Neural crest cell (in vitro differentiated cells): Measurements from ENCODE around the gene SLC33A1. TPM values are rescaled to one million over a fixed set of nuclear protein-coding genes. Genes with fewer than 3 reads are reported as not detected.
"Not testable (repeated sequence)": the region's sequence is repeated elsewhere in the genome, so short reads cannot be mapped to it uniquely, and the experiment has no call there.

Experiments
- DNase-seq: peaks from one replicate; pipeline ENCODE4 v3.0.0; 2021; ENCODE audit warnings: low read depth, mixed read lengths, low spot score
- H3K27ac Mint-ChIP-seq: one replicate; pipeline ENCODE4 v1.8.0; 2021; ENCODE audit warnings: mild to moderate bottlenecking, mixed read lengths; ENCODE audit not compliant: unreplicated experiment
- H3K27me3 Mint-ChIP-seq: 2 replicates; pipeline ENCODE4 v1.8.0; 2021; ENCODE audit warnings: low read depth, mild to moderate bottlenecking, mixed read lengths
- H3K36me3 Mint-ChIP-seq: 2 replicates; pipeline ENCODE4 v1.8.0; 2021; ENCODE audit warnings: low read depth, mild to moderate bottlenecking, mixed read lengths
- H3K4me1 Mint-ChIP-seq: 2 replicates; pipeline ENCODE4 v1.8.0; 2021; ENCODE audit warnings: mixed read lengths
- H3K4me3 Mint-ChIP-seq: one replicate; pipeline ENCODE4 v1.8.0; 2021; ENCODE audit warnings: mild to moderate bottlenecking, mixed read lengths
- H3K9me3 Mint-ChIP-seq: 2 replicates; pipeline ENCODE4 v1.8.0; 2021; ENCODE audit warnings: mixed read lengths
- CTCF ChIP-seq: fragments of 200-600 bp; sonication (generic); conservative IDR thresholded peaks from 2 replicates; pipeline ENCODE4 v1.5.0; 2021; ENCODE audit warnings: antibody characterized with exemption, mild to moderate bottlenecking
- total RNA-seq: library from RNA; stranded (reverse); gene quantifications from 2 replicates; pipeline ENCODE4 v1.2.1, GENCODE V29; 2021

SLC33A1 gene
- total RNA-seq, 1 donor from 2014 or later = 18.8 TPM

- H3K4me3 Mint-ChIP-seq = no peak overlapping the region
- no peaks in the 10 kb centered on the region for H3K9me3 Mint-ChIP-seq
- DNase-seq = no peak
- no peaks in the 10 kb centered on the region for H3K27me3 Mint-ChIP-seq
- H3K4me1 Mint-ChIP-seq = peaks cover 27% of the 10 kb centered on the region
- TF ChIP-seq CTCF = no peak
- no peaks in the 10 kb centered on the region for H3K36me3 Mint-ChIP-seq
- no peak overlapping the region for H3K27ac Mint-ChIP-seq
Measured at GRCh38 chr3:155889212-155889611, 35.0 kb upstream of the SLC33A1 start.

GRCh38 chr3:155886915-155887314 lies 32.7 kb upstream of the SLC33A1 start:
- peaks cover 27% of the 10 kb centered on the region for H3K4me1 Mint-ChIP-seq
- H3K36me3 Mint-ChIP-seq = no peaks in the 10 kb centered on the region
- no peak overlapping the region for H3K4me3 Mint-ChIP-seq
- DNase-seq = no peak
- H3K27ac Mint-ChIP-seq = no peak overlapping the region
- H3K9me3 Mint-ChIP-seq = no peaks in the 10 kb centered on the region
- TF ChIP-seq CTCF = no peak
- no peaks in the 10 kb centered on the region for H3K27me3 Mint-ChIP-seq

- not testable (repeated sequence) for H3K36me3 Mint-ChIP-seq, H3K4me3 Mint-ChIP-seq, DNase-seq, H3K27me3 Mint-ChIP-seq, H3K27ac Mint-ChIP-seq, H3K9me3 Mint-ChIP-seq
- H3K4me1 Mint-ChIP-seq = peaks cover 27% of the 10 kb centered on the region
Measured at GRCh38 chr3:155886348-155886747, 32.1 kb upstream of the SLC33A1 start.

GRCh38 chr3:155885292-155885691 lies 31.1 kb upstream of the SLC33A1 start:
- Mint-ChIP-seq H3K27ac (no peak overlapping the region), H3K4me3 (no peak overlapping the region), H3K36me3 (no peaks in the 10 kb centered on the region), H3K27me3 (no peaks in the 10 kb centered on the region), H3K4me1 (peaks cover 28% of the 10 kb centered on the region), H3K9me3 (no peaks in the 10 kb centered on the region)
- no peak for TF ChIP-seq CTCF
- no peak for DNase-seq

GRCh38 chr3:155884292-155884691 lies 30.1 kb upstream of the SLC33A1 start:
- Mint-ChIP-seq H3K27ac (no peak overlapping the region), H3K9me3 (no peaks in the 10 kb centered on the region), H3K4me3 (no peak overlapping the region), H3K27me3 (no peaks in the 10 kb centered on the region), H3K4me1 (peaks cover 26% of the 10 kb centered on the region), H3K36me3 (no peaks in the 10 kb centered on the region)
- DNase-seq = no peak
- TF ChIP-seq CTCF = no peak

GRCh38 chr3:155880286-155880685 lies 26.1 kb upstream of the SLC33A1 start:
- Mint-ChIP-seq H3K36me3 (peaks cover 3% of the 10 kb centered on the region), H3K27me3 (no peaks in the 10 kb centered on the region), H3K4me1 (peaks cover 32% of the 10 kb centered on the region), H3K27ac (no peak overlapping the region), H3K4me3 (no peak overlapping the region), H3K9me3 (no peaks in the 10 kb centered on the region)
- DNase-seq = no peak
- TF ChIP-seq CTCF = no peak
